ENCODE measurements around the gene PNMT. TPM values are rescaled to one million over a fixed set of nuclear protein-coding genes. Genes with fewer than 3 reads are reported as not detected.

Gene PNMT, protein sequence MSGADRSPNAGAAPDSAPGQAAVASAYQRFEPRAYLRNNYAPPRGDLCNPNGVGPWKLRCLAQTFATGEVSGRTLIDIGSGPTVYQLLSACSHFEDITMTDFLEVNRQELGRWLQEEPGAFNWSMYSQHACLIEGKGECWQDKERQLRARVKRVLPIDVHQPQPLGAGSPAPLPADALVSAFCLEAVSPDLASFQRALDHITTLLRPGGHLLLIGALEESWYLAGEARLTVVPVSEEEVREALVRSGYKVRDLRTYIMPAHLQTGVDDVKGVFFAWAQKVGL
- not detected for total RNA-seq
- 0.39 TPM for polyA plus RNA-seq

DNA sequence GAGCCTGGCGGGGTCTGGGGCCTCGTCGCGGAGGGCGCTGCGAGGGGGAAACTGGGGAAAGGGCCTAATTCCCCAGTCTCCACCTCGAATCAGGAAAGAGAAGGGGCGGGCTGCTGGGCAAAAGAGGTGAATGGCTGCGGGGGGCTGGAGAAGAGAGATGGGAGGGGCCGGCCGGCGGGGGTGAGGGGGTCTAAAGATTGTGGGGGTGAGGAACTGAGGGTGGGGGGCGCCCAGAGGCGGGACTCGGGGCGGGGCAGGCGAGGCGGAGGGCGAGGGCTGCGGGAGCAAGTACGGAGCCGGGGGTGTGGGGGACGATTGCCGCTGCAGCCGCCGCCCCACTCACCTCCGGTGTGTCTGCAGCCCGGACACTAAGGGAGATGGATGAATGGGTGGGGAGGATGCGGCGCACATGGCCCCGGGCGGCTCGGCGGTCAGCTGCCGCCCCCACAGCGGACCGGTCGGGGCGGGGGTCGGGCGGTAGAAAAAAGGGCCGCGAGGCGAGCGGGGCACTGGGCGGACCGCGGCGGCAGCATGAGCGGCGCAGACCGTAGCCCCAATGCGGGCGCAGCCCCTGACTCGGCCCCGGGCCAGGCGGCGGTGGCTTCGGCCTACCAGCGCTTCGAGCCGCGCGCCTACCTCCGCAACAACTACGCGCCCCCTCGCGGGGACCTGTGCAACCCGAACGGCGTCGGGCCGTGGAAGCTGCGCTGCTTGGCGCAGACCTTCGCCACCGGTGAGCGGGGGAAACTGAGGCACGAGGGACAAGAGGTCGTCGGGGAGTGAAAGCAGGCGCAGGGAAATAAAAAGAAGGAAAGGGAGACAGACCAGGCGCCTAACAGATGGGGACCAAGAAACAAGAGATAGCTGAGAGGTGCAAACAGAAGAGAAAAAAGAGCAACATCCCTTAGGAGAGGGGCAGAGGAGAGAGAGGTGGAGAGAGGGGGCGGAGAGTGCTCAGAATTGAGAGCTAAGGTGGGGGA lies at the start of gene PNMT:
PNMT (plus strand) TSS at position 509 of the 980 bp plus-strand sequence; CDS start at position 532, 23 bp downstream.
- H3K36me3 ChIP-seq (ENCODE audit: insufficient read depth, low read length) = no peaks in the 10 kb centered on the region
- H3K27me3 Mint-ChIP-seq = peaks cover 3 to 25% of the 10 kb centered on the region in 2 donors
- H3K27ac Mint-ChIP-seq = peak within 1 kb of the TSS in 3 of 8 donors; percentile 46 to 88 (median 62)
- POLR2A ChIA-PET = interaction anchor here (1.0 to 2.3 kb wide), 2 partner anchors 19 to 62 kb away, joined by 3 to 6 read pairs; partner anchors contain the start of genes MIEN1 and PGAP3
- H3K4me3 ChIP-seq (ENCODE audit: low read length) = peak within 1 kb of the TSS; percentile 37
- peaks cover 6 to 21% (median 6%) of the 10 kb centered on the region in 3 donors for H3K4me1 Mint-ChIP-seq
- DNase-seq = peak; percentile 49 to 76 (median 52)
- no peaks in the 10 kb centered on the region for H3K9me3 Mint-ChIP-seq
- CTCF ChIA-PET = interaction anchor here (0.8 to 9.1 kb wide), 14 partner anchors 10 to 312 kb away, joined by 3 to 60 read pairs (median 6); partner anchors contain the start of genes MIEN1, PGAP3 and PSMD3
- H3K9me3 ChIP-seq (ENCODE audit: low read length) = no peaks in the 10 kb centered on the region
- H3K36me3 Mint-ChIP-seq = peaks cover 0 to 2% (median 0%) of the 10 kb centered on the region in 3 donors
- H3K27ac ChIP-seq (ENCODE audit: low read depth, low read length) = peak within 1 kb of the TSS; percentile 24
- peak within 1 kb of the TSS; percentile 7 to 88 (median 67) for H3K4me3 Mint-ChIP-seq
- H3K27me3 ChIP-seq (ENCODE audit: insufficient read depth, low read length, poor library complexity, severe bottlenecking) = no peaks in the 10 kb centered on the region
- peaks cover 6% of the 10 kb centered on the region for H3K4me1 ChIP-seq (ENCODE audit: insufficient read depth, low read length)

- peaks cover 1 to 18% of the 10 kb centered on the region in 2 donors for H3K27me3 Mint-ChIP-seq
- peak overlapping the region in 6 of 7 donors; percentile 19 to 82 (median 37) for H3K4me3 Mint-ChIP-seq
- Histone ChIP-seq H3K36me3 (ENCODE audit: insufficient read depth, low read length) (no peaks in the 10 kb centered on the region), H3K27me3 (ENCODE audit: insufficient read depth, low read length, poor library complexity, severe bottlenecking) (peaks cover 4% of the 10 kb centered on the region), H3K9me3 (ENCODE audit: low read length) (no peaks in the 10 kb centered on the region), H3K4me3 (ENCODE audit: low read length) (no peak overlapping the region), H3K4me1 (ENCODE audit: insufficient read depth, low read length) (peaks cover 27% of the 10 kb centered on the region), H3K27ac (ENCODE audit: low read depth, low read length) (no peak overlapping the region)
- peaks cover 0 to 2% (median 0%) of the 10 kb centered on the region in 3 donors for H3K36me3 Mint-ChIP-seq
- no peaks in the 10 kb centered on the region for H3K9me3 Mint-ChIP-seq
- H3K27ac Mint-ChIP-seq = peak overlapping the region in 1 of 8 donors; percentile 56
- no peak for DNase-seq
- ChIA-PET POLR2A (interaction anchor here (0.5 to 1.4 kb wide), 2 partner anchors 18 to 111 kb away, joined by 3 to 5 read pairs; partner anchors contain the start of gene STARD3), CTCF (interaction anchor here (1.1 to 11.4 kb wide), 6 partner anchors 12 to 362 kb away, joined by 3 to 161 read pairs (median 4); partner anchors contain the start of genes MIEN1, PSMD3 and STARD3)
- H3K4me1 Mint-ChIP-seq = peaks cover 20 to 30% (median 20%) of the 10 kb centered on the region in 3 donors
Observed at GRCh38 chr17:39618956-39619785, 49.1 kb upstream of the PNMT start.

DNA sequence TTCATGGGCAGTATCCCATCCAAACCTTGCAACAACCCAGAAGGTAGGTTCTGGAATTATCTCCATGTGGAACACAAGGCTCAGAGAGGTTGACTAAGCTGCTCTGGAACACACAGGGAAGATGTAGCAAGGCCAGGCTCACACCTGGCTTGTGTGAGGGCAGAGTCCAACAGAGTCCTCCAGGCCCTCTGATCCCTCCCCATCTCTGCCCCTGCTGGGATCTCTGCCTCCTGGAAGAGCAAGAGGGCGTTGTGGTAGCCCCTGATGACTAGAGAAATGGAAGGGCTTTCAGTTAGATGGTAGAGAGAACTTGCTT lies 48.5 kb upstream of the PNMT start:
- Mint-ChIP-seq H3K36me3 (peaks cover 0 to 2% (median 0%) of the 10 kb centered on the region in 3 donors), H3K4me3 (peak overlapping the region in 1 of 7 donors; percentile 20), H3K9me3 (no peaks in the 10 kb centered on the region), H3K4me1 (peaks cover 20 to 30% (median 20%) of the 10 kb centered on the region in 3 donors), H3K27ac (peak overlapping the region in 1 of 8 donors; percentile 56), H3K27me3 (peaks cover 0 to 13% of the 10 kb centered on the region in 2 donors)
- no peaks in the 10 kb centered on the region for H3K36me3 ChIP-seq (ENCODE audit: insufficient read depth, low read length)
- no peak overlapping the region for H3K4me3 ChIP-seq (ENCODE audit: low read length)
- H3K9me3 ChIP-seq (ENCODE audit: low read length) = no peaks in the 10 kb centered on the region
- no peak overlapping the region for H3K27ac ChIP-seq (ENCODE audit: low read depth, low read length)
- peaks cover 4% of the 10 kb centered on the region for H3K27me3 ChIP-seq (ENCODE audit: insufficient read depth, low read length, poor library complexity, severe bottlenecking)
- ChIA-PET CTCF (interaction anchor here (1.1 to 11.4 kb wide), 5 partner anchors 13 to 361 kb away, joined by 3 to 161 read pairs (median 4); partner anchors contain the start of genes MIEN1, PSMD3 and STARD3), POLR2A (interaction anchor here (0.5 to 1.4 kb wide), 3 partner anchors 18 to 224 kb away, joined by 3 to 5 read pairs (median 3); partner anchors contain the start of gene STARD3)
- DNase-seq = no peak
- peaks cover 27% of the 10 kb centered on the region for H3K4me1 ChIP-seq (ENCODE audit: insufficient read depth, low read length)

DNA sequence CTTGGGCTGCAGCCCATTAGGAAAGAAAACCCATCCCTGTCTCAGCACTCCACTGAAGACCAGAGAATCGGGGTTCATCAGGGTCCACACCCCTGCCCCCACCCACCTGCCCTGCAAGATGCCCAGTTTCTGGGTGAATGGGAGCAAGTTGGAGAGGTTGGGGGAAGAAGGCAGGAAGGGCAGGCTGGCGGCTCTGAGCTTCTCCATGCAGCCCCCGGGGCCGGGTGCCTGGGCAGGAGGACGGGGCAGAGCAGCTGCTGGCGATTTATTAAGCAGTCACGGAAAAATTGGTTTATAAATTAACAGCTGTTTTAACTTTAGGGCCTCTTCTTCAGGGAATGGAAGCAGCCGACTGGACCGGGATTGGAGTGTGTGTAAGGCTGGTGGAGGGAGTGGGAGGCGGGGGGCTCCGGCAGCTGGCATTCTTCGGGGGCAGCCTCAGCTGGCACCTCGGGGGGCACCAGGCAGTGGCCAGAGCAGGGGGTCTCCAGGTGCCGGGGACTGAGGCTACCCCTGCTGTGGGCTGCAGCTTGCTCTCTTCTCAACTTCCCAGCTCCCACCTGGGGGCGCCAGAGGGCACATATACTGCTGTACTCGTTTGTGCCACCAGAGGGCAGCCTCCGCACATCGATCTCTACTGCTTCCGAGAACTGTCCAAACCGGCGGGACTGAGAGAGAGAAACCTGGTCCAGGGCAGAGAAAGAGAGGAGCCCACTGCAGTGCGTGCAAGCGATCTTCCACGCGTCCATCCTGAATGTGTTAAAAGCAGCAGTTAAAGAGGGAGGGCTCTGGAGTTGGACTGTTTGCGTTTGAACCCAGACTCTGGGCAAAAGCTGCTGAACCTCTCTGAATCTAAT lies 46.5 kb upstream of the PNMT start:
- Mint-ChIP-seq H3K4me3 (peak overlapping the region; percentile 70 to 91 (median 83)), H3K36me3 (no peaks in the 10 kb centered on the region), H3K9me3 (no peaks in the 10 kb centered on the region), H3K4me1 (peaks cover 20 to 34% (median 22%) of the 10 kb centered on the region in 3 donors), H3K27ac (peak overlapping the region; percentile 80 to 92 (median 87)), H3K27me3 (peaks cover 10 to 14% of the 10 kb centered on the region in 2 donors)
- CTCF ChIA-PET = interaction anchor here (0.6 to 11.4 kb wide), 69 partner anchors 8 to 597 kb away, joined by 3 to 161 read pairs (median 4); partner anchors contain the start of genes IKZF3, MIEN1, NEUROD2 and PGAP3
- peak overlapping the region; percentile 50 for H3K4me3 ChIP-seq (ENCODE audit: low read length)
- H3K27ac ChIP-seq (ENCODE audit: low read depth, low read length) = peak overlapping the region; percentile 57
- POLR2A ChIA-PET = interaction anchor here (0.6 to 1.3 kb wide), 3 partner anchors 9 to 181 kb away, joined by 3 to 9 read pairs (median 3); partner anchors contain the start of gene PGAP3
- DNase-seq = peak; percentile 80 to 89 (median 83)
- peaks cover 32% of the 10 kb centered on the region for H3K4me1 ChIP-seq (ENCODE audit: insufficient read depth, low read length)
- no peaks in the 10 kb centered on the region for H3K36me3 ChIP-seq (ENCODE audit: insufficient read depth, low read length)
- H3K9me3 ChIP-seq (ENCODE audit: low read length) = no peaks in the 10 kb centered on the region
- H3K27me3 ChIP-seq (ENCODE audit: insufficient read depth, low read length, poor library complexity, severe bottlenecking) = peaks cover 17% of the 10 kb centered on the region

- DNase-seq = peak in 3 of 5 donors; percentile 14 to 71 (median 27)
- POLR2A ChIA-PET = interaction anchor here (0.6 to 1.3 kb wide), 4 partner anchors 8 to 180 kb away, joined by 3 to 9 read pairs (median 4); partner anchors contain the start of gene PGAP3
- H3K4me3 Mint-ChIP-seq = peak overlapping the region; percentile 70 to 91 (median 83)
- peaks cover 18 to 37% (median 20%) of the 10 kb centered on the region in 3 donors for H3K4me1 Mint-ChIP-seq
- CTCF ChIA-PET = interaction anchor here (0.8 to 11.4 kb wide), 42 partner anchors 9 to 596 kb away, joined by 3 to 161 read pairs (median 5); partner anchors contain the start of genes IKZF3, MIEN1, PNMT and STARD3
- H3K9me3 Mint-ChIP-seq = no peaks in the 10 kb centered on the region
- peaks cover 17% of the 10 kb centered on the region for H3K27me3 ChIP-seq (ENCODE audit: insufficient read depth, low read length, poor library complexity, severe bottlenecking)
- no peaks in the 10 kb centered on the region for H3K36me3 ChIP-seq (ENCODE audit: insufficient read depth, low read length)
- peak overlapping the region; percentile 50 for H3K4me3 ChIP-seq (ENCODE audit: low read length)
- H3K27ac Mint-ChIP-seq = peak overlapping the region; percentile 80 to 92 (median 87)
- H3K36me3 Mint-ChIP-seq = no peaks in the 10 kb centered on the region
- H3K27ac ChIP-seq (ENCODE audit: low read depth, low read length) = peak overlapping the region; percentile 57
- H3K9me3 ChIP-seq (ENCODE audit: low read length) = no peaks in the 10 kb centered on the region
- H3K4me1 ChIP-seq (ENCODE audit: insufficient read depth, low read length) = peaks cover 31% of the 10 kb centered on the region
- H3K27me3 Mint-ChIP-seq = peaks cover 10 to 16% of the 10 kb centered on the region in 2 donors
Observed at GRCh38 chr17:39622380-39623006, 45.8 kb upstream of the PNMT start.
